ENCODE measurements around the gene CLEC18B.

DNA sequence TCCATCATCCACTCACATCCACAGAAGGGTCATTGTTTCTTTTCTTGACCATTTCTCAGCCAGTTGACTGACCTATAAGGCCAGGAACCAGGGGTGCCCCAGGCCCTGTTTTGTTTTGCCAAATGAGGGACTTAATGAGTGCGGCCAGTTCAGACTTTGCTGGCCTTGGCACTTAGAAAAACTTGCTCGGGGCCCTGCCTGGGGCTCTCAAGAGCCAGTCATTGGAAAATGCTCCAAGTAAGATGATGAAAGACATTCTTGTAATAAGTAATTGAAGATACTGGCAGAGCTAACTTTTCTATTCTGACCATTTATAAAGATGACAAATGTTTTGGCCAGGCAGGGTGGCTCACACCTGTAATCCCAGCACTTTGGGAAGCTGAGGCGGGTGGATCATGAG, 29.0 kb upstream of the CLEC18B start:
- TF ChIP-seq, protein P1, sequence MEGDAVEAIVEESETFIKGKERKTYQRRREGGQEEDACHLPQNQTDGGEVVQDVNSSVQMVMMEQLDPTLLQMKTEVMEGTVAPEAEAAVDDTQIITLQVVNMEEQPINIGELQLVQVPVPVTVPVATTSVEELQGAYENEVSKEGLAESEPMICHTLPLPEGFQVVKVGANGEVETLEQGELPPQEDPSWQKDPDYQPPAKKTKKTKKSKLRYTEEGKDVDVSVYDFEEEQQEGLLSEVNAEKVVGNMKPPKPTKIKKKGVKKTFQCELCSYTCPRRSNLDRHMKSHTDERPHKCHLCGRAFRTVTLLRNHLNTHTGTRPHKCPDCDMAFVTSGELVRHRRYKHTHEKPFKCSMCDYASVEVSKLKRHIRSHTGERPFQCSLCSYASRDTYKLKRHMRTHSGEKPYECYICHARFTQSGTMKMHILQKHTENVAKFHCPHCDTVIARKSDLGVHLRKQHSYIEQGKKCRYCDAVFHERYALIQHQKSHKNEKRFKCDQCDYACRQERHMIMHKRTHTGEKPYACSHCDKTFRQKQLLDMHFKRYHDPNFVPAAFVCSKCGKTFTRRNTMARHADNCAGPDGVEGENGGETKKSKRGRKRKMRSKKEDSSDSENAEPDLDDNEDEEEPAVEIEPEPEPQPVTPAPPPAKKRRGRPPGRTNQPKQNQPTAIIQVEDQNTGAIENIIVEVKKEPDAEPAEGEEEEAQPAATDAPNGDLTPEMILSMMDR (IDR thresholded peaks at IDR 0.05; ENCODE audit: low read depth, low read length, missing input control), result no peak
- no peak for TF ChIP-seq REST (IDR thresholded peaks at IDR 0.05)
- TF ChIP-seq, protein P2, sequence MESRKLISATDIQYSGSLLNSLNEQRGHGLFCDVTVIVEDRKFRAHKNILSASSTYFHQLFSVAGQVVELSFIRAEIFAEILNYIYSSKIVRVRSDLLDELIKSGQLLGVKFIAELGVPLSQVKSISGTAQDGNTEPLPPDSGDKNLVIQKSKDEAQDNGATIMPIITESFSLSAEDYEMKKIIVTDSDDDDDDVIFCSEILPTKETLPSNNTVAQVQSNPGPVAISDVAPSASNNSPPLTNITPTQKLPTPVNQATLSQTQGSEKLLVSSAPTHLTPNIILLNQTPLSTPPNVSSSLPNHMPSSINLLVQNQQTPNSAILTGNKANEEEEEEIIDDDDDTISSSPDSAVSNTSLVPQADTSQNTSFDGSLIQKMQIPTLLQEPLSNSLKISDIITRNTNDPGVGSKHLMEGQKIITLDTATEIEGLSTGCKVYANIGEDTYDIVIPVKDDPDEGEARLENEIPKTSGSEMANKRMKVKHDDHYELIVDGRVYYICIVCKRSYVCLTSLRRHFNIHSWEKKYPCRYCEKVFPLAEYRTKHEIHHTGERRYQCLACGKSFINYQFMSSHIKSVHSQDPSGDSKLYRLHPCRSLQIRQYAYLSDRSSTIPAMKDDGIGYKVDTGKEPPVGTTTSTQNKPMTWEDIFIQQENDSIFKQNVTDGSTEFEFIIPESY (IDR thresholded peaks at IDR 0.05), result no peak
- no peak for TF ChIP-seq NR2F2 (IDR thresholded peaks at IDR 0.05)
- no peak for TF ChIP-seq GABPA (IDR thresholded peaks at IDR 0.05 in 1 of 2, conservative IDR thresholded peaks at IDR 0.05 in 1 of 2)

Measured in liver (tissue), 3 donors.